Ramos (cell line): ENCODE results near the gene ZFYVE21.

Experiments used
- in situ Hi-C: fragments of 300-500 bp; cut with MboI; formaldehyde crosslinking; loops from one replicate; pipeline ENCODE4 v1.14.3; 2022; ENCODE audit warnings: low sequenced_read_pairs; ENCODE audit not compliant: unreplicated experiment

ZFYVE21 gene

GRCh38 chr14:103734081-103734888 is 18.7 kb downstream of the ZFYVE21 start:
- in situ Hi-C loops, result no loop called here

DNA sequence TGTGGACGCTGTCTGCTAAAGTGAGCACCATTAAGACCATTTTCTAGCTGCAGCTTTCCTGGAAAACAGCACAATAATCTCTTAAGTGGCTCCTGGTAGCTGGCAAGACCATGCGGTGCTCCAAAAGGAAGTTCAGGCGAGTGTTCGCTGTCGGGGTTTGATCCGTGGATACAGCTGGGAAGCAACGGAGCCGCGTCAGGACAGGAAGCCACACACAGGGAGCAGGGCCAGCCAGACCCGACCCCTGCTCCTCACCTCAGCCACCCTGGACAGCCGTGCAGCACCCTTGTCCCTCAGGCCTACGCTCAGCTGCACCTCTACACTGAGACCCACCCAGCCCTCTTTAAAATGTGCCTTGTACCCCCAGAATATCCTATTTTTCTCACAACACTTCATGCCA is 19.4 kb downstream of the ZFYVE21 start:
- in situ Hi-C loops, result no loop called here

DNA sequence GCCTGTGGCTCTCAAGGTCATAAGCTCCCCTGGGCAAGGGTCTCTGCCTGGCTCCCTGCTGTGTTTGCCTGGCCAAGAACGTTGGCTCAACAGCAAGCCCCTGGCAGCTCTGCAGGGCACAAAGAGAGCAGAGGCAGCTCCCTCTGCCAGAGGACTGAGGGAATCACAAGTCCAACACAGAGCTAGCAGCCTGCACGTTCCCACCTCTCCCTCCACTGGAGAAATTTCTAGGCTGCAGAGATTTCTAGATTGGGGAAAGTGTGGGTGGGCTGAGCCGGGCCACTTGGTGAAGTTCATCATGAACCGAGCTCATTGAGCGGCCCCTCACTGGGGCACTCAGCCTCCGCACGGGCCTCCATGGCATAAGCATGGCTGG is 19.8 kb downstream of the ZFYVE21 start:
- in situ Hi-C loops, result no loop called here

DNA sequence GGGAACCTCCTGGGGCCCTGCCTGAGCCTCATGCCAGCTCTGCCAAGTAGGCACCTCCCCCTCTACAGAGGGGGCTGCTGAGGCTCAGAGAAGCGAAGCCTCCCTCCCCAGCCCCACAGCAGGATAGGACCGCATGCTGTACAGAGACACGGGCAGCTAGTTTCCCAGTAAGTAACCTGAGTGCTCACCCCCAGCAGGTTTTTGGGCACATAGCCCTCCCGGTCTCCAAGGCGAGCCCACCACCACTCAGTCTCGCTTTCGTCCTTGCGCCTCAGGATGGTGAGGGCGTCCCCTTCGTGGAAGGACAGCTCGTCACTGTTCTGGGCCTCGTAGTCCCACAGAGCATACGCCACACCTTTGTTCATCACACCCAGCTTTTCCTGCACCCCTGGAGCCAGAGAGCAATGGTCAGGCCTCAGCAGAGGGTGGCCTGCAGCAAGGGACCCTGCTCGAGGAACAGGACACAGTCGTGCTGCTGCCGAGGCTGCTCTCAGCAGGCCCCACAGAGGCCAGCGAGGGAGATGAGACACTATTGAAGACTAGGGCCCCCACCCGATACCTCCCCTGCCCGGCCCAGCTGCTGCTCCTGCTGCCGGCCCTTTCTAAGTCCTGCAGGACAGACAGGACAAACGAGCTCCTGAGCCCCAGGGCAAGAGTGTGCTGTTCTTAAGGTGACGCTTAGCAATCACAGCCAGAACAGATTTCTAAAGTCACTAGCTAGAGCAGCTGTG is 20.4 kb downstream of the ZFYVE21 start:
- in situ Hi-C loops, result no loop called here

DNA sequence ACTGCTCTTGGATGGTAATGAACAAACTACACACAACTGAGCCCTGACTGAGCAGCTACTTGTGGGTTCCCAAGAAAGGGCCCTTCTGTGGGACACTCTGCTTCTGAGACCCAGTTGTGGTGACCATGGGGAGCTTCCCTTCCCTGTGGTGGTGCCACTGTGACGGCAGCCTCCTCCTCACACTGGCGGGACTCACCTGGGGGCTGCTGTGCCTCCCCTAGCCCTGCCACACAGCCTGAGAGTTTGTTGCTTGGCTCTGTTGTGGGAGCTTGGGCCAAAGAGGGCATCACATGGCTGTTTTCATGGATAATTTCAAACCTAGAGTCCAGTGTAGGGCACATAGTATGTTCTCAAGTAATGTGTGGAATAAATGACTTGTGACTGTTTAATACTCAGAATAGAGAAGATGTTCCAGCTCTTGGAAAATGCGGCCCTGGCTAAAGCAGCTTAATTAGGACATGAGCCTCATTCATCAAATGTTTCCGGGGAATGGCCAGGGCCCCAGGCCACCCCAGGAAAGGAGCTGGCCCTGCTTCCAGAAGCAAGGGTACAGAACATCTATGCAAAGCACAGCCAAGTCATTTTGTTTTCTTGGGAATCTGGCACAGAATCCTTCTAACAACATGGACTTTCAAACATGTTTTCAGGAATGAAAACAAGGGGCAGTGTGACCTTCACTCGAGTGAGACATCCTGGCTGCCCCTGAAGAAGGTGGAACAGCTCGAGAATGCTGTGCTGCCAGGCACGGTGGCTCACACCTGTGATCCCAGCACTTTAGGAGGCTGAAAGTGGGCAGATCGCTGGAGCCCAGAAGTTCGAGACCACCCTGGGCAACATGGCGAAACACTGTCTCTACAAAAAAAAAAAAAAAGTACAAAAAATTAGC is 21.2 kb downstream of the ZFYVE21 start:
- in situ Hi-C loops, result no loop called here

GRCh38 chr14:103737432-103738045 is 21.9 kb downstream of the ZFYVE21 start:
- in situ Hi-C loops, result no loop called here

DNA sequence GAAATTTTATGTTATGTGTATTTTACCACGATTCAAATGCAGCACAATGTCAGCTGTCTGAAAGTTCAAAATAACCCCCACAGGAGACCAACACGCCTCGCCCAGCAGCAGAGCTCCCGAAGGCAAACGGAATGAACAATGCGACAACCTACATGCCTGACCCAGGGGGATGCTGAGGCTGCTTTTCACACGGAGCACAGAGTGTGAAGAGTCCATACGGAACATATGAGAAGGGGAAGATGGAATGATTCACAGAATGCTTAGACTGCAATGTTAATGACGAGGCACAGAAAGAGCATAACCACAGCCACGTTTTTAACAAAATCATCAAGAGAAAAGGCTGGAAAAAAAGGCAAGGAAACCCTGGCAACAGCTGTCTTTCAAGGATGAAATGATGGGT is 22.6 kb downstream of the ZFYVE21 start:
- in situ Hi-C loops, result no loop called here

GRCh38 chr14:103738701-103739451 is 23.3 kb downstream of the ZFYVE21 start:
- in situ Hi-C loops, result no loop called here

DNA sequence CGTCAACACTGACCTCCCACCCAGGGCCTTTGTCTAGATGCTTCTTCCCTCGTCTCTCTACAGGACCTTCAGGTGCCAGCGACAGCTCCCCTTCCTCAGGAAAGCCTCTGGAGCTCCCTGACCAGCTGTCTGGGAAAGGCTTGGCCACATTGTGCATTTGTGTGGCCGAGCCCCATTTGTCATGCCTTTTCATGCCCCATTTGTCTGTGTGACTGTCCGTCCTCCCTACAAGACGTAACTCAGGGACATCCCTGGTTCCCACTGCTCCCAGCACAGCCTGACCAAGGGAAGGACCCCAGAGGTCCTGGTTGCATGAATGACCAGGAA is 23.8 kb downstream of the ZFYVE21 start:
- in situ Hi-C loops, result no loop called here

DNA sequence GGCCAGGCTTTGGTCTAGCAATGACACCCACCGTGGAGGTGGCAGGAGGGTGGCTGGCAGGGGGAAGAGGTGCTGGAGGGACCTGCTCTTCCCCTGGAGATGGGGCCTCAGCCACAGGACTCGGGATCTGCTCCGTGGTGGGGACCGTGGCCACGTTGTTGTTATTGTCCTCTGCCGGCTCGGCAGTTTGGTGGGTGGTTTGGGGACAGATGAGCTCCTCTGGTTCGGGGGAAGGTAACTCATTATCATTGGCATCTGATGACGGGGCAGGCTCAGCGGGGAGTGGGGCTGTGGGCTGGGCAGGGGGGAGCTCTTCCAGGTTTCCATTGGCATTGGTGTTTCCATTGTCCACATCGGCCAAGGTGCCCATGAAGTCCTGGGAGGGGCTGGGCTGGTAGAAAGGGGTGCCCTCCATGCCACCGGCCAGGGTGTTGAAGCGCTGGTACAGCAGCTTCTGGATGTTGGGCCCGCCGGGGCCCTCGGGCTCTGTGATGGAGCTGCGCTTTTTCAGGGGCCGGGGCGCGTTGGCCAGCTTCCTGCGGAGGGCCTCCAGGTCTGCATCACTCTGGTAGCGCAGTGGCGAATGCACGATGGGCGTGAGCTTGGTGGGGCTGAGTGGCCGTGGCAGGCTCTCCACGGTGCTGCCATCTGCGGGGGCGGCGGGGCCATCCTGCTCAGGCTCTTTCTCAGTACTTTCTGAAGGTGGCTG is 24.3 kb downstream of the ZFYVE21 start:
- in situ Hi-C loops, result no loop called here

DNA sequence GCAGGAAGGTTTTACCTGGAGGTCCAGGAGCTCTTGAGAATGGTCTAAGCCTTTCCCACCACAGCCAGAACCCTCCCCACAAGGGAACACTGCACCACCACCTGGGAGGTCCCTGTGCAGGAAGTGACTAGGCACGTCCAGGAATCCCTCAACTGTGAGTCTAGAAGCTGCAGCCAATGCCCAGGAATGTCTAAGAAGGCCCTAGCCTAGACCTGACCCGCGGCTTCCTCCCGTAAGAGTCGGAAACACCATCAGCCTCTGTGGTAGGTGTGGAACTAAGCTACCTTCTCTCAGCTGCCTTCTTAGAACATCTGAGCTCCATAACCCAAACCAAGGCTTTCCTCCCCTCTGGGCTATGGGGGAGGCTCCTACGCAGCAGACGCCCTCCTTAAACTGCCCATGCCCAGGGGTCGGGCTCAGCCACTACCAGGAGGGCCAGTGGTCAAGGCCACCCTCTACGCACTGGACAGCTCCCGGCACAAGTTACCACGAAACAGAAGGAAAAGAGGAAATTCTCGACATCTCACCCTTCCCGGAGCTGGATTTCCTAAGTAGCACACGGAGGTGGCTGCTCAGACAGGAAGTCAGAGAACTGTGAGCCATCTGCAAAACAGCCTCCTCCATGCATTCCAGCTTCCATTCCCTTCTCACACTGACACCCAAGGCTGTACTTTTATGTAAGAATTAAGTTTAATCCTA is 25.5 kb downstream of the ZFYVE21 start:
- in situ Hi-C loops, result no loop called here

DNA sequence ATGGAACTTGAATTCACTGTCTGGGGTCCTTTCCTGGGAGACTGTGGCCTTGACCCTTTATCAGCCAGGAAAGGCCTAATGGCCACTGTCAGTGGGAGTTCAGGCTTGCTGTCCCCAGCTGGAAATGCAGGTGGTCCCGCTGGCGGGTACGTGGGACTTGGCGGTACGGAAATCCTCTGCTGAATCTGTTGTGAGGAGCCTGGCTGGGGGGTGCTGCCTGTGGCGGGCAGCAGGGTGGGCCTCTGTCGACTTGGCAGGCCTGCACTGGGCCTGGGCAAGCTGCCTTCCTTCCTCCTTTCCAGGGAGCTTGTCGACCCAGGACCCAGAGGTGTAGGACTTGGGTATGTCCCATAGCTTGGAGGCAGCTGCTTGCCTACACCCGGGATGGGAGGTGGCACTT is 26.3 kb downstream of the ZFYVE21 start:
- in situ Hi-C loops, result no loop called here

DNA sequence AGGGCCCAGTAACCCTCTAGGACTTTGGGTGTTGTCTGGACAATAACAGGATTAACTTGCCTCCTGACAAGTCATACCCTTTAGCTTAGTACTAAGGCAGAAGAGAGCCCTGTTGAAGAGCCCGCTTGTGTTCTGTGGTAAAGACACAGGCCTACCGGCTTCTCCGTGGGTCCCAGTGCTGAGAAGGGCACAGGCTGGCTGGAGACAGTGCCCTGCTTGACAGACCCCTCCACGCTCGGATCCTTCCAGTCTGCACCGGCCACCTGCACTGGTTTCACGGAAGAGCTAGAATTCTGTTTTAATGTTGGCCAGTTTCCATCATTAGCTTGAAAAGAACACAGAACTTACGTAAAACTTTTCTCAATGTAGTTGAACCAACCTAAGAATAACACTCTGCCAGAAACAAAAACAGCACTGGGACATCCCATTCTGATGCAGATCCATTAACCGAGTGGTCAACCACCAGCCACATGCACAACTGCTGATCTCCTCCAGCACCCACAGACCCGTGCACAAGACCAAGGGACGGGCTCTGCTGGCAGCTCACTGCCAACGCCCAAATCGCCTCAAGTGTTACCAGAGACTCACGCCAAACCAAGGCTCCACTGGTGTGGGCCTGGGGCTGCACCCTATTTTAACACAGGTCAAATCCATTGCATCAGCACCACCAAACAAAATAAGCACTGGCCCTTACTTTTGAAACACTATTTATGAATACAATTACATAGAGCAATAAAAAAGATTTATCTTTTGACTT is 27.1 kb downstream of the ZFYVE21 start:
- in situ Hi-C loops, result no loop called here

DNA sequence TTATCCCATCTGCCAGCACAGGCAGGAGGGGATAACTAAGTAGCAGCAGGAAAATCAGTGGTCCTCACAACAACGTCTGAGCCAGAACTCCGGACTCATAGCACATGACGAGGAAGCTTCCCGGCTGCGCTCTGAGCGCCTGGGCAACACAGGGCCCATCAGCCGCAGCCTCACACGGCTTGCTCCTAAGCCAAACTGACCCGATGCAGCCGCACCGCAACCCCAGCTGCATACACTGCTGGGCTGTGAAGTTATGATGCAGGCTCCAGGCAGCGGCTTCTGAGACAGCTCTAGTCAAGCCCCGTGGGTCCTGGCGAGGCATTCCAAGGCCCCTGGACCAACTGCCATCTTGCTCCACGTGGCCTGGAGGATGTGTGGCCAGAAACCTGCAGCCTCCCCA is 28.1 kb downstream of the ZFYVE21 start:
- in situ Hi-C loops, result no loop called here

- in situ Hi-C loops, result no loop called here
These were observed 29.2 kb downstream of the ZFYVE21 start for GRCh38 chr14:103744621-103745395.

DNA sequence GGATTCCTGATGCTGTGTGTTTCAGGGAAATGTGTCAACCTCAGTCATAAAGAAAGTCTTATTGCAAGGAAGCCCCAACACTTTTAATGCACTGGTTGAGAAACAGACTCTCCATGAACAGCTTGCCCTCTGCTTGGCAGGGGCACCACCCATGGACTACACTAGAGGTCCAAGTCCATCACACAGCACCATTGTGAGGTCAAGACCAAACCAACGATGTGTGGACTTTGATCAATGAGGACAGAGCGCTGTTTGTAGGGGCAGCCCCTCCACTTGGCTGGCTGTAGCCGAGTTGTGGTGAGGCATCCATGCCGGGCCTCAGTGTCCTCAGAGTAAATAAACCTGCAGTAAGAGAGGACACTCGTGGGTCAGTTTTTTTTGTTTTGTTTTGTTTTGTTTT is 29.8 kb downstream of the ZFYVE21 start:
- in situ Hi-C loops, result no loop called here

DNA sequence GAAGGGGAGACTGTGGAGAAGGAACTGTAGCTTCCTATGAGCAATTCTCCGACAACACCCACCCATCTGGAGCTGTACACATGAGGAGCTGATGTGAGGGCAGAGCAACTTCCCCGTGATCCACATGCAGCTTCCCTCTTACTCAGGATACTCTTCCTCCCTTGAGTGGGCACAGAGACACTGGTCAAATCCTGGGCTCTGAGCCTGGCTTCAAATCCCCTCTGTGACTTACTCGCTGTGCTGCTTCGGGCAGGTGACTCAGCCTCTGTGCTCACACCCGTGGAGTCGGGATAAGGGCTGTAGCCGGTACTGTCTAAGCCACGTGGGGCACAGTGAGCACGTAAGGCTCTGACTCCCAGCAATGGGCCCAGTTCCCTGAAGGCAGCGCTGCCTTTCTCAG is 31.1 kb downstream of the ZFYVE21 start:
- in situ Hi-C loops, result no loop called here
